AG04449 (cell line): Measurements from ENCODE around the gene AADACL3.
"Not testable (repeated sequence)": the region's sequence is repeated elsewhere in the genome, so short reads cannot be mapped to it uniquely, and the experiment has no call there.

Source experiments
- CTCF ChIA-PET: fragments of 350-600 bp; formaldehyde crosslinking; extraction: SDS; loops from one replicate; lab custom pipeline; 2021; ENCODE audit warnings: antibody characterized with exemption; lab: Yijun Ruan, JAX
- POLR2A ChIA-PET: fragments of 400-600, 350-600 bp; formaldehyde crosslinking; extraction: SDS; loops from one replicate; lab custom pipeline; 2020; ENCODE audit warnings: antibody characterized with exemption, inconsistent platforms; lab: Yijun Ruan, JAX
- DNase-seq: peaks from one replicate; pipeline ENCODE4 v3.0.0-alpha.2; 2010; ENCODE audit warnings: low read depth, low spot score
- H3K4me3 ChIP-seq: 2 replicates; pipeline ENCODE4 v1.5.1; 2011; ENCODE audit warnings: low read depth, mild to moderate bottlenecking, control low read depth, low read length
- CTCF ChIP-seq: IDR thresholded peaks from one replicate; pipeline ENCODE4 v1.5.1; 2011; ENCODE audit warnings: mild to moderate bottlenecking, moderate library complexity, low read length, control low read depth, inconsistent platforms; ENCODE audit not compliant: insufficient read depth; ENCODE audit errors: missing control alignments

Gene AADACL3

DNA sequence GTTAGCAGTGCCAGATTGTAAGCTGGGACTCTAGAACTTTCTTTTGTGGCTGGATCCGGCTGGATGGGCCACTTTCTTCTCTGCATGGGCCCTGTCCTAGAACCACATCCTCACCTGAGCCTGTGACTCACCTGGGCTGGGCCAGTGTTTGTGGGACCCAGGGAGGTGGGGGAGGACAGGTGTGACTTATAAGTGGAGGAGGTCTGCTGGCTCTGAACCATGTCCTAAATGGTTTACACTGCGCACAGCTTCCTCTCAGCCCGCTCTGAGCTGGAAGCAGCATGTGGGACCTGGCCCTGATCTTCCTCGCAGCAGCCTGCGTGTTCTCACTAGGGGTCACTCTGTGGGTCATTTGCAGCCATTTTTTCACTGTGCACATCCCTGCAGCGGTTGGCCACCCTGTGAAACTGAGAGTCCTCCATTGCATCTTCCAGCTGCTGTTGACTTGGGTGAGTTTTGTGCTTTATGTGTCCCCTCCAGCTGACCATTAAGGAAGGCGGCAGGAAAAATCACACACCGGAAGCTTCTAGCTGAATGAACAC is at the start of gene AADACL3:
AADACL3 (plus strand) TSS at position 215 of the 542 bp plus-strand sequence; CDS start at position 282, 67 bp downstream.
- no peak for DNase-seq
- ChIA-PET CTCF (no interaction called here), POLR2A (no interaction called here)
- H3K4me3 ChIP-seq = no peak within 1 kb of the TSS
- TF ChIP-seq CTCF = no peak

GRCh38 chr1:12666141-12666735 is 49.7 kb upstream of the AADACL3 start:
- no peak for DNase-seq
- TF ChIP-seq CTCF = no peak
- H3K4me3 ChIP-seq = no peak overlapping the region
- POLR2A ChIA-PET = interaction anchor here (0.6 kb wide), 1 partner anchor 286 kb away, joined by 3 read pairs; no protein-coding TSS in a partner anchor
- CTCF ChIA-PET = interaction anchor here (1.2 to 1.3 kb wide), 2 partner anchors 352 to 353 kb away, joined by 4 to 5 read pairs; no protein-coding TSS in a partner anchor

GRCh38 chr1:12669529-12670068 is 46.3 kb upstream of the AADACL3 start:
- TF ChIP-seq CTCF = no peak
- ChIA-PET CTCF (interaction anchor here (1.2 to 3.0 kb wide), 2 partner anchors 11 kb away, joined by 6 to 17 read pairs; no protein-coding TSS in a partner anchor), POLR2A (no interaction called here)
- H3K4me3 ChIP-seq = no peak overlapping the region
- no peak for DNase-seq

GRCh38 chr1:12674358-12674757 is 41.6 kb upstream of the AADACL3 start:
- DNase-seq = no peak
- ChIA-PET POLR2A (no interaction called here), CTCF (no interaction called here)
- no peak overlapping the region for H3K4me3 ChIP-seq
- TF ChIP-seq CTCF = no peak

DNA sequence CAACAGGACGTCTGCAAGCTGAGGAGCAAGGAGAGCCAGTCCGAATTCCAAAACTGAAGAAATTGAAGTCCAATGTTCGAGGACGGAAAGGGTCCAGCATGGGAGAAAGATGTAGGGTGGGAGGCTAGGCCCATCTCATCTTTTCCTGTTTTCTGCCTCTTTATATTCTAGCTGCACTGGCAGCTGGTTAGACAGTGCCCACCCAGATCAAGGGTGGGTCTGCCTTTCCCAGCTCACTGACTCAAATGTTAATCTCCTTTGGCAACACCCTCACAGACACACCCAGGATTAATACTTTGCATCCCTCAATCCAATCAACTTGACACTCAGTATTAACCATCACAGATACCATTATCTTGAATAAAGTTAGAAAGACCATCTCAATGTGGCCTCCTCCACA is 39.8 kb upstream of the AADACL3 start:
- CTCF ChIA-PET, DNase-seq, POLR2A ChIA-PET, H3K4me3 ChIP-seq: not testable (repeated sequence)

- TF ChIP-seq CTCF = no peak
- no peak for DNase-seq
- POLR2A ChIA-PET = no interaction called here
- H3K4me3 ChIP-seq = no peak overlapping the region
- CTCF ChIA-PET = no interaction called here
Observed at GRCh38 chr1:12677565-12677964, 38.3 kb upstream of the AADACL3 start.
